Pericardium fibroblast (primary cell): ENCODE data around the gene KNOP1. TPM values are rescaled to one million over a fixed set of nuclear protein-coding genes. Genes with fewer than 3 reads are reported as not detected.

Source experiments
- total RNA-seq: library from RNA; depleted of rRNA; stranded (reverse); fragments of >200 nt; gene quantifications from 2 replicates; pipeline ENCODE4 v1.2.3, GENCODE V29; 2015

Gene KNOP1
- 5.3 and 18.4 TPM in 2 replicates for total RNA-seq

GRCh38 chr16:19717741-19718623, at the start of gene KNOP1, which contains the start of gene IQCK:
TSS of gene KNOP1 (minus strand) at chr16:19718227. CDS start at chr16:19715035, 3,192 bp downstream.
TSS of gene IQCK (plus strand) at chr16:19718271. CDS start at chr16:19718307, 36 bp downstream.

Other genes with a start within 250 kb of the KNOP1 start
- 34.8 and 50.2 TPM in 2 replicates for gene GDE1, start 196.1 kb downstream of the KNOP1 start, total RNA-seq
- gene CCP110, start 194.3 kb downstream of the KNOP1 start, total RNA-seq = 3.4 and 4.4 TPM in 2 replicates
- gene VPS35L, start 162.5 kb downstream of the KNOP1 start, total RNA-seq = 44.0 and 55.1 TPM in 2 replicates
- 14.0 and 16.5 TPM in 2 replicates for gene IQCK, start within 50 bp of the KNOP1 start, total RNA-seq
- 16.4 and 28.4 TPM in 2 replicates for gene GPRC5B, start 166.6 kb upstream of the KNOP1 start, total RNA-seq